Fibroblast of skin of left quadriceps (primary cell): ENCODE data around the gene PMM2.
"Not testable (repeated sequence)": the region's sequence is repeated elsewhere in the genome, so short reads cannot be mapped to it uniquely, and the experiment has no call there.

ENCODE experiments used
- DNase-seq, 2 experiments: peaks; one replicate each; pipeline ENCODE4 v3.0.0-alpha.2; 2013; ENCODE audit warnings: low read depth in 2 of 2

PMM2 gene

DNA sequence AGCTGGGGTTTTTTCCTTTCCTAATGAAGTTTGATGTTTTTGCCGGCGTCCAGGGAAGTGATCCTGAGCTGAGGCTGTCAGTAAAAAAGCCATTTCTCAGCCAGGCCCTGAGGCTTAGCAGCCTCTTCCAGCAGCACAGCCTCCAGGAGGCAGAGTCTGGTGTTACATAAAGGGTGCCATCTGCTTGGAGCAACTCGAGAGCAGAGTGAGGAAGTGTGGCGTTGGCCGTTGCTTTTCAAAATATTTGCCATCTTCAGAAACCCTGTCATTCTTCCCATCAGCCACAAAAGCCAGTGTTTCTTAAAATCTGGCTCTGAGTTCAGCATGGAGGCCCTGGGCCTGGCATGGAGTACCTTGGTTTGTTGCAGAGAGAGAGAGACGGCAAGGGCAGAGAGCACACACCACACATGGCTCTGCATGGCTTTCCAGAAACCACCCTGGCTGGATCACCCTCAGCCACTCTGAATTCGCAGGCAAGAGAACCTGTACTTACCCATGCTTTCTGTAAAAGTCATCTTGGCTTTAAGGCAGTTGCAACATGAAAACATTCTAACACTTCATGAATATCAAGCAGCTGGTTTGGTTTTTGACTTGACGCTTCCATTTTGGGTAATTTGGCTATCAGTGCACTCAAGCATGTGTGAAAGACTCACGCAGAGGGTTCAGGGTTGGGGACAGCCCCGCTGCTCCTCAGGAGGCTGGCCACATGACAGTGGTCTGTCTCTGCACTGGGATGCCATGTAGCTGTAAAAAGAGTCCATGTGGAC lies 21.0 kb downstream of the PMM2 start:
- no peak for DNase-seq

DNA sequence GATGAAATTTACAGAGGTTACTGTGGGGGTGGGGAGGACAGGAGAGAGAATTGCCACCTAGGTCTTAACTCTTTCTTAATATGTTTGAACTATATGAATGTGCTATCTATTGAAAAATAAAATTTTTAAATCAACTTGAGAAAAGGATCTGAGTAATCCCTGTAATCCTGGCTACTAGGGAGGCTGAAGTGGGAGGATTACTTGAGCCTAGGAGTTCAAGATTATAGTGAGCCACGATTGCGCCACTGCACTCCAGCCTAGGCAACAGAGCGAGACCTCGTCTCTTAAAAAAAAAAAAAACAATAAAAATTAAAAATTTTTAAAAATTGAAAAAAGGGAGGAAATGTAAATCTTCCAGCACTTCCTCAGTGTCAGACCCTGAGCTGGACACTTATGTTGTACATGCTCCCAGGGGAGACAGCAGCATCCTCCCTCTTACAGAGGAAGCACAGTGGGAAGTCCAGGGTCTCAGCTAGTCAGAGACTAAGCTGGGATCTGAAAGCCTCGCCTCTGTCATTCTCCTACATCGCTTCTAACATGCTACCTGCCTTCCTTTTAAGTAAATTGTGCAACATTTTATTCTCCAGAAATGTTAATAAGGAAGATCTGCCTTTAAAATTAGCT lies 21.9 kb downstream of the PMM2 start:
- no peak for DNase-seq

DNA sequence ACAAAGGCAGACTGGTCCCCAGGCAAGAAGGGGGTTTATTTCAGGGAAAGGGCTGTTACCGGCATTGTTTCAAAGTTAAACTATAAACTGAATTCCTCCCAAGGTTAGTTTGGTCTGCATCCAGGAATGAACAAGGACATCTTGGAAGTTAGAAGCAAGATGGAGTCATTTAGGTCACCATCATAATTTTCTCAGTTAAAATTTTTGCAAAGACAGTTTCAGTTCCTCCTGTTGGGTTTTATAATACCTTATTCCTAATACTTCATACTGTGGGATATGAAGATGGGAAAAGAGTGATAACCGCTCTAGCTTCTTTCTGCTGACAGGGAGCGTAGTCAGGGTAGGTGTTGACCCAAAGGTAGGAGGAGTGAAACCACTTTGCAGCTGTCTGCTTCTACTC lies 24.8 kb downstream of the PMM2 start:
- DNase-seq: no peak

GRCh38 chr16:8826278-8826879 lies 28.7 kb downstream of the PMM2 start:
- DNase-seq: no peak

GRCh38 chr16:8828541-8829165 lies 31.0 kb downstream of the PMM2 start:
- no peak for DNase-seq

DNA sequence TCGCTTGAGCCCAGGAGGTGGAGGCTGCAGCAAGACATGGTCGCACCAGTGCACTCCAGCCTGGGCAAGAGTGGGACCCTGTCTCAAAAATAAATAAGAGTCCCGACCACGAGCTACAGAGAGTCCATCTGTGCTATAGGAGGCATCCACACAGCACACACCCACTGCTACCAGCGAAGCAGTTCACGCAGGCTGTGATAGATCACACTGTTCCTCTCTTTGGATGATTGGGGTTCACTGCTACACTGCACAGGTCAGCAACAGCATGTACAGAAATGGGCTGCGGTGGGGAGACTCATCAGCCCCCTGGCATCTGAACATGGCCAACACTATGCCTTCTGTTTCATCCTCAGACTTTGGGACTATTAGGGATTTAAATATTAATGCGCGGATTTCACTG lies 33.8 kb downstream of the PMM2 start:
- no peak for DNase-seq

DNA sequence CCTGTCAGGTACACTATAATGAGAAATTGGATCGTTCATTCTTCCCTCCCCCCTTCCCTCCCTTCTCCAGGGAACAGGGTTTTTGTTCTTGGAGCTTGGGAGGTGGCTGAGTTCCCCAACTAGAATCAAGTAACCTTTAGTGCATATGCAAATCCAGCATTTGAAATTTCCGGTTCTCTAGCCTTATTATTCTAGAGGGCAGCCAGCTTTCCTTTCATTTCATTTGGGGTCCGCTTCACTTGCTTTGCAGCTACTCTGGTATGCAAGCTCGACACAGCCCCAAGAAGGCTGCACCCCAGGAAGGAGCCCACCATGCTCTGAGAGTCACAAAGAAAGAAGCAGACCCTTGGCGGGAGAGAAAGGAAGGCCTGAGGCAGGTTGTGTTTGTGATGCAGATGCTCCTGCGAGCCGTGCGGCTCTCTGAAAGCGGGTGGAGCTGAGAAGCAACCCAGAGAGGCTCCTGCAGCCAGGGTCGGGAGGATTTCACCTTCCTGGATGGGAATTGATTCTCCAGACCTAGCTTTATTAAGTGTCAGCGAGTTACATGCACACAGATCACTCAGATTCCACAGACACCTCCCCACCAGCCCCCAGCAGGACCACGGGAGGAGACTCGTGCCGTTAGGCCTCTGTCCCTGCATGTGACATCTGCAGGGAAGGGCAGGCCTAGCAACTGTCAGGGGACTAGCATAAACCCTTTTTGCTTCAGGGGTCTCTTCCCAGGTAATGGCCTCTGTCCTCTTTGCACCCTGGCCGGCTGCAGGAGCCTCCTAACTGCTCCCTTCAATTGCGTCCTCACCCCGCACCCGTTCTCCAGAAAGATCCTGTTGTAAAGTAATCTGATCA lies 34.5 kb downstream of the PMM2 start:
- DNase-seq: no peak

- no peak for DNase-seq
These were observed 35.1 kb downstream of the PMM2 start for GRCh38 chr16:8832717-8833105.

DNA sequence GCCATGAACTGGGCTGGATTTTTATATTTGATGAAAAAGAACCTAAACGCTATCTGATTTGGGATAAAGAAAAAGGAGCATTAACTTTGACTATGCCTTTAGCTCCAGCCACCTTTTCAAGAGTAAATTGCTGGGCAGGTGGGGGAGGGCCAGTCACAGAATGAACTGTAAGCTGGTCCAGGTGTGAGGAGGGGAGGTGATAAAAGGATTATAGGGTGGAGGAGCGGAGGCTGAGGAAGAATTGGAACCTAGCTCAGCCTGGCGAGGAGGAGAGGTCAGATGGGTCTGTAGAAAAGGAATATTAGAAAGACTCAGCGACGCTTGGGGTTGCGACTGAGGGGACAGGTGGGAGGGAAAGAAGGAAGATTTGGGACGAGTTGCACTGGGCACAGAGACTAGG lies 39.2 kb downstream of the PMM2 start:
- not testable (repeated sequence) for DNase-seq

DNA sequence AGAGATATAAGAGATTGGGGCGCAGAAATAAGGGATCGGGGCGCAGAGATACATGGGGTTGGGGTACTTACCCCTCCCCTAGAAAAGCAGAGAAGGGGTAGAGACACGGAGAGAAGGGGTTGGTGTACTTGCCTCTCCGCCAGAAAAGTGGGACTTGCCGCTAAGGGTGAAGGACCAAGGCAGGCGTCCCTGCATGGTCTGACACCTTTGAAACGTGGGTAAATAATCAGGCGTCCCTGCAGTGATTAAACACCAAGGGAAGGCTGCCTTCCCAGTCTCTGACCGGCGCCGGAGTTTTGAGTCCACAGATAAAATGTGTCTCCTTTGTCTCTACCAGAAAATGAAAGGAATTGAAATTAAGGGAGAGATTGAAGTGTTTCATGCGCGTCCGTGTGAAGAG lies 40.0 kb downstream of the PMM2 start:
- not testable (repeated sequence) for DNase-seq

DNA sequence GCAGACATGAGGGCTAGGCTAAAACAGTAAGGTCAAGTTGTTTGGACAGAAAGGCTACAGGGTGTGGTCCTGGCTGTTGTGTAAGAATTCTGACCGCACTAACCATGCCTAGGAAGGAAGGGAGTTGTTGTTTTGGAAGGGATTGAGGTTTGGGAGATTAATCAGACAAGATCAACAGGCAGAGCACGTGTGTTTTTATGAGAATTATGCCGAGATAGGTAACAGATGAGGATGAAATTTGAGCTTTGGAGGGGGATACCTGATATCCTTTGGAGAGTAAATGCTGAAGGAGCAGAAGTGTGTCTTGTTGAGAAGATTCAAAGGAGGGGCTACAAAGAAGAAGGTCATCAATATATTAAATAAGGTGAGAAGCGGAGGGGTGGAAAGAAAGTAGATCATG lies 44.4 kb downstream of the PMM2 start:
- DNase-seq: not testable (repeated sequence)

GRCh38 chr16:8843296-8843695 lies 45.7 kb downstream of the PMM2 start:
- not testable (repeated sequence) for DNase-seq

DNA sequence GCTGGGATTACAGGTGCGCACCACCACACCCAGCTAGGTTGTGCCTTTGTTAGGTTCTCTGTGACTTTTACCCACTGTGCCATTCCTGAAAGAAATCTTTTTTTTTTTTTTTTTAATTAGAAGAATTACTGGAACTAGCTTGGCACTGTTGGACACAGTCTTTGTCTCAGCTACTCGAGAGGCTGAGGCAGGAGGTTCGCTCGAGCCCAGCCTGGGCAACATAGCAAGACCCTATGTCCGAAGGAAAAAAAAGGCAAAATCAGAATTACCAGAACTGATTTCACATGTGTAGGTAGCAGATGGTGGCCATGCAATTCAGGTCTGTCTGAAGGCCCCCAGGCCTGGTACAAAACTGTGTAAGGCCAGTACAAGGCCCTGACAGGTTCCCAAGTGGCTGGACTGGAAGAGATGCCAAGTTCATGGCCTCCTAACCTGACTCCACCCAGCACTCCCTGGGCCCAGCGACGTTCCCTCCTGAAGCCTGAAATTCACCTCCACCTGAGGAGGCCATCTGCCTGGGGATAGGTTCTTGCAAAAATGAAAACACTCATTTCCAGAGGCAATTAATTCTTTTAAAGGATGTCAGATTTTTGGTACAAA lies 48.2 kb downstream of the PMM2 start:
- DNase-seq: no peak

- no peak for DNase-seq
These were observed 48.8 kb downstream of the PMM2 start for GRCh38 chr16:8846401-8846932.

DNA sequence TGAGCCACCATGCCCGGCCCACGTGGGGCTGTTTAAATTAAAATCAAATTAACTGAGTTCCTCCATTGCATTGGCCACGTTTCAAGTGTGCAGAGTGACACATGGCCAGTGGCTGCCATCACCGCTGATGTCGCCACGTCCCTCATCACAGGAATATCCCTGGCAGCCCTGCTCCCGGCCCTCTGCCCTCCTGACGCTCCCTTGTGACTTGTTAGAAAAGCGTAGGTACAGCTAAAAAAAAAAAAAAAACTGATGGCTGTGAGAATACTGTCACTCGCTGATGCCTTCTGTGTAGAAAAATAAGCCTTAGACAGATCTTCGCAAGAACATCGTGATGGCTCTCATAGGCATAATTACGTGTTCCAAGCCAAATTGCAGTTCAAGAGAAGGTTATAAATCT lies 49.5 kb downstream of the PMM2 start:
- DNase-seq: no peak

- no peak for DNase-seq
These were observed 50.0 kb downstream of the PMM2 start for GRCh38 chr16:8847623-8848022.

DNA sequence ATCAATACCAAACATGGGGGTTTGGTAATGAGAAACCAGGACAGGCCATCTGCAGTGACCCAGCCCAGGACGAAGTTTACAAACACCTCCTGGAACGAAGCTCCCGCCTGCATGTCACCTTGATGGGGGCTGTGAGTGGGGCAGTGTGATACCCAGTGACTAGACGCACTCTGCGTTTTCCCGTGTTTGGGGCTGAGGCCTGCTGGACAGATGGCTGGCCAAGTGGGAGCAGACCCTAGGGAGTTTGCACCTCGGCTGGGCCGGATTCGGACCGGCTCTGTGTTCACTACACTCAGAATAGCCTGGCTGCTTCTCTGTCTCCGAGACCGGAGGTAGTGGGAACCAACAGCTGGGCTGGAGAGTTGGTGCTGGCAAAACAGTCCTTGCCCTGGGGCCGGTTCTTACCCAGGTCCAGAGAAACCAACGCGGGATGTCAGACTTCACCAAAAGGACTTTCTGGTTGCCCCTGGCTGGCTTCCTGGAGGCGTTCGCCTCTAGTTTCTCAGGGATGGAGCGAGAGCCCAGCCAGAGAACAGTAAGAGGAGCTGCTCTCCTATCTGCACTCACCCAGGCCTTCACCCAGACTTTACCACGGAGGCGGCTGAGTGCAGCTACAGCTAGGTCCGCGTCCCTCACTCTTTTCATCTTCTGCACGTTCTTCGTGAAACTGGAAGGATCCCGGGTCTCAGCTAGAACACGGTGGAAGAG lies 50.7 kb downstream of the PMM2 start:
- no peak for DNase-seq

DNA sequence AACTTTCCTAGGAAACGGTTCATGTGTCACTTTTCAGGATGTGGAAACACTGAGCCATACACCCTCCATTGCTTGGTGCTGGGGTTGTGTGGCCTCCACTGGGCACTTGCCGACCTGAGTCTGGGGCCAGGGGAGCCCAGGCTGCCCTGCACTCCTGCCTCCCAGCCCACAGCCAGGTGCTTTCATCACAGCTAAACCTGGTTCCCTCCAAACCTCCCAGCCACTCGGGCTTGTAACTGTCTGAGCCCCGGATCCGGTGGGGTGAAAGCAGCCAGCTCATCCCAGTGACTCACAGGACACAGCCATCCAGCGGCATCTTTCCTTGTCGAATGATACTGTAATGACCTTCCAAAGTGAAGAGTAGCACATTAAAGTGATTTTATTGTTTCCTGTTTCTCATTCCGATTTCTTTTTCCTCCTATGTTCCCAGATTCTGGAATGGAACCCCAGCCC lies 51.3 kb downstream of the PMM2 start:
- DNase-seq: peak; percentile 42 to 50

GRCh38 chr16:8849411-8850011 lies 51.9 kb downstream of the PMM2 start:
- DNase-seq: no peak
